Mucosa of stomach (tissue), 1 donor: ENCODE results near the gene SERGEF.

Experiments
- H3K27me3 ChIP-seq: one replicate; pipeline ENCODE4 v1.7.0; 2013; ENCODE audit warnings: mild to moderate bottlenecking, low read length; ENCODE audit not compliant: control insufficient read depth, insufficient read depth
- H3K36me3 ChIP-seq: one replicate; pipeline ENCODE4 v1.7.0; 2013; ENCODE audit warnings: low read length; ENCODE audit not compliant: control insufficient read depth, insufficient read depth
- H3K4me1 ChIP-seq: one replicate; pipeline ENCODE4 v1.7.0; 2013; ENCODE audit warnings: mild to moderate bottlenecking, low read length; ENCODE audit not compliant: control insufficient read depth, insufficient read depth
- H3K4me3 ChIP-seq: one replicate; pipeline ENCODE4 v1.7.0; 2013; ENCODE audit warnings: low read length
- H3K9ac ChIP-seq: one replicate; pipeline ENCODE4 v1.7.0; 2013; ENCODE audit warnings: mild to moderate bottlenecking, low read length, moderate library complexity
- H3K9me3 ChIP-seq: one replicate; pipeline ENCODE4 v1.7.0; 2013; ENCODE audit warnings: mild to moderate bottlenecking, low read length, moderate library complexity; ENCODE audit not compliant: control insufficient read depth
- donor health status: Pancreatic carcinoma.

Gene SERGEF

GRCh38 chr11:17933708-17934107 is 79.1 kb downstream of the SERGEF start:
- Histone ChIP-seq H3K4me3 (no peak overlapping the region), H3K9me3 (no peaks in the 10 kb centered on the region), H3K9ac (no peak overlapping the region), H3K27me3 (no peaks in the 10 kb centered on the region), H3K36me3 (no peaks in the 10 kb centered on the region), H3K4me1 (no peaks in the 10 kb centered on the region)

- Histone ChIP-seq H3K36me3 (no peaks in the 10 kb centered on the region), H3K9me3 (no peaks in the 10 kb centered on the region), H3K9ac (no peak overlapping the region)
Observed at GRCh38 chr11:17932472-17932871, 80.4 kb downstream of the SERGEF start.

GRCh38 chr11:17931595-17931994 is 81.3 kb downstream of the SERGEF start:
- no peaks in the 10 kb centered on the region for H3K4me1 ChIP-seq
- H3K4me3 ChIP-seq = no peak overlapping the region
- H3K9ac ChIP-seq = no peak overlapping the region
- H3K27me3 ChIP-seq = no peaks in the 10 kb centered on the region
- no peaks in the 10 kb centered on the region for H3K9me3 ChIP-seq
- H3K36me3 ChIP-seq = no peaks in the 10 kb centered on the region

More at GRCh38 chr11:17932472-17932871, 80.4 kb downstream of the SERGEF start:
- Histone ChIP-seq H3K27me3 (no peaks in the 10 kb centered on the region), H3K4me1 (no peaks in the 10 kb centered on the region), H3K4me3 (no peak overlapping the region)

- H3K36me3 ChIP-seq = no peaks in the 10 kb centered on the region
- H3K9ac ChIP-seq = no peak overlapping the region
- no peaks in the 10 kb centered on the region for H3K9me3 ChIP-seq
Observed at GRCh38 chr11:17930544-17931125, 82.2 kb downstream of the SERGEF start.

GRCh38 chr11:17929171-17929570 is 83.7 kb downstream of the SERGEF start:
- Histone ChIP-seq H3K4me3 (no peak overlapping the region), H3K36me3 (no peaks in the 10 kb centered on the region), H3K27me3 (no peaks in the 10 kb centered on the region), H3K4me1 (no peaks in the 10 kb centered on the region), H3K9ac (no peak overlapping the region), H3K9me3 (no peaks in the 10 kb centered on the region)

More at GRCh38 chr11:17930544-17931125, 82.2 kb downstream of the SERGEF start:
- no peak overlapping the region for H3K4me3 ChIP-seq
- no peaks in the 10 kb centered on the region for H3K27me3 ChIP-seq
- H3K4me1 ChIP-seq = no peaks in the 10 kb centered on the region

GRCh38 chr11:17927681-17928343 is 85.0 kb downstream of the SERGEF start:
- Histone ChIP-seq H3K36me3 (no peaks in the 10 kb centered on the region), H3K9ac (no peak overlapping the region), H3K4me1 (no peaks in the 10 kb centered on the region), H3K4me3 (no peak overlapping the region), H3K9me3 (no peaks in the 10 kb centered on the region), H3K27me3 (no peaks in the 10 kb centered on the region)

GRCh38 chr11:17927041-17927440 is 85.8 kb downstream of the SERGEF start:
- Histone ChIP-seq H3K4me3 (no peak overlapping the region), H3K9ac (no peak overlapping the region), H3K9me3 (no peaks in the 10 kb centered on the region), H3K27me3 (no peaks in the 10 kb centered on the region), H3K4me1 (no peaks in the 10 kb centered on the region), H3K36me3 (no peaks in the 10 kb centered on the region)

GRCh38 chr11:17924713-17925112 is 88.1 kb downstream of the SERGEF start:
- no peaks in the 10 kb centered on the region for H3K9me3 ChIP-seq
- H3K4me1 ChIP-seq = no peaks in the 10 kb centered on the region
- H3K4me3 ChIP-seq = no peak overlapping the region
- H3K9ac ChIP-seq = no peak overlapping the region
- no peaks in the 10 kb centered on the region for H3K27me3 ChIP-seq
- no peaks in the 10 kb centered on the region for H3K36me3 ChIP-seq

- H3K9me3 ChIP-seq = no peaks in the 10 kb centered on the region
- H3K4me1 ChIP-seq = no peaks in the 10 kb centered on the region
- H3K27me3 ChIP-seq = no peaks in the 10 kb centered on the region
- H3K36me3 ChIP-seq = no peaks in the 10 kb centered on the region
- no peak overlapping the region for H3K4me3 ChIP-seq
- H3K9ac ChIP-seq = no peak overlapping the region
Observed at GRCh38 chr11:17923217-17923616, 89.6 kb downstream of the SERGEF start.

GRCh38 chr11:17922416-17922788 is 90.4 kb downstream of the SERGEF start:
- Histone ChIP-seq H3K9ac (no peak overlapping the region), H3K27me3 (no peaks in the 10 kb centered on the region), H3K4me3 (no peak overlapping the region), H3K9me3 (no peaks in the 10 kb centered on the region), H3K4me1 (no peaks in the 10 kb centered on the region), H3K36me3 (no peaks in the 10 kb centered on the region)

- H3K9ac ChIP-seq = no peak overlapping the region
- H3K36me3 ChIP-seq = no peaks in the 10 kb centered on the region
- no peaks in the 10 kb centered on the region for H3K9me3 ChIP-seq
- no peak overlapping the region for H3K4me3 ChIP-seq
- no peaks in the 10 kb centered on the region for H3K4me1 ChIP-seq
- H3K27me3 ChIP-seq = no peaks in the 10 kb centered on the region
Observed at GRCh38 chr11:17921659-17922415, 91.0 kb downstream of the SERGEF start.

GRCh38 chr11:17918049-17918605 is 94.7 kb downstream of the SERGEF start:
- H3K36me3 ChIP-seq = no peaks in the 10 kb centered on the region
- no peaks in the 10 kb centered on the region for H3K27me3 ChIP-seq
- H3K9me3 ChIP-seq = no peaks in the 10 kb centered on the region
- H3K4me1 ChIP-seq = no peaks in the 10 kb centered on the region
- no peak overlapping the region for H3K9ac ChIP-seq
- no peak overlapping the region for H3K4me3 ChIP-seq
